Urothelium cell line (cell line): ENCODE measurements around the gene HS3ST3A1.
A peak's percentile ranks its signal among the peaks of the same experiment; 100 is the strongest.

Source experiments
- DNase-seq: peaks from one replicate; pipeline ENCODE4 v3.0.0; 2011; ENCODE audit warnings: low spot score, mixed read lengths
- FAIRE-seq: peaks from 2 replicates; lab custom pipeline; 2011; peaks lifted over from hg19 to GRCh38; lab: Jason Lieb, UNC

HS3ST3A1 gene

GRCh38 chr17:13598353-13599167 is 3.2 kb downstream of the HS3ST3A1 start:
- DNase-seq = no peak
- FAIRE-seq = no peak

GRCh38 chr17:13597723-13598347 is 3.9 kb downstream of the HS3ST3A1 start:
- DNase-seq (peak; percentile 18), FAIRE-seq (no peak)

GRCh38 chr17:13596241-13596923 is 5.3 kb downstream of the HS3ST3A1 start:
- no peak for FAIRE-seq
- no peak for DNase-seq

GRCh38 chr17:13595599-13595899 is 6.2 kb downstream of the HS3ST3A1 start:
- no peak for FAIRE-seq

GRCh38 chr17:13594762-13595598 is 6.7 kb downstream of the HS3ST3A1 start:
- FAIRE-seq = no peak
- DNase-seq = peak; percentile 46

More at GRCh38 chr17:13595599-13595899, 6.2 kb downstream of the HS3ST3A1 start:
- no peak for DNase-seq

- FAIRE-seq (no peak), DNase-seq (no peak)
Measured at GRCh38 chr17:13594310-13594709, 7.4 kb downstream of the HS3ST3A1 start.

GRCh38 chr17:13593757-13594156 is 8.0 kb downstream of the HS3ST3A1 start:
- DNase-seq = no peak

GRCh38 chr17:13593021-13593751 is 8.5 kb downstream of the HS3ST3A1 start:
- no peak for DNase-seq
- no peak for FAIRE-seq

More at GRCh38 chr17:13593757-13594156, 8.0 kb downstream of the HS3ST3A1 start:
- no peak for FAIRE-seq

- FAIRE-seq (no peak), DNase-seq (no peak)
Measured at GRCh38 chr17:13592427-13592826, 9.3 kb downstream of the HS3ST3A1 start.

- no peak for FAIRE-seq
- no peak for DNase-seq
Measured at GRCh38 chr17:13590441-13590840, 11.3 kb downstream of the HS3ST3A1 start.

- FAIRE-seq (no peak), DNase-seq (no peak)
Measured at GRCh38 chr17:13589658-13590057, 12.1 kb downstream of the HS3ST3A1 start.

GRCh38 chr17:13587487-13588338 is 14.0 kb downstream of the HS3ST3A1 start:
- FAIRE-seq = no peak
- DNase-seq = no peak

- FAIRE-seq = no peak
- no peak for DNase-seq
Measured at GRCh38 chr17:13584701-13585080, 17.0 kb downstream of the HS3ST3A1 start.

GRCh38 chr17:13583996-13584700 is 17.6 kb downstream of the HS3ST3A1 start:
- FAIRE-seq = no peak
- no peak for DNase-seq

- FAIRE-seq (no peak), DNase-seq (no peak)
Measured at GRCh38 chr17:13582776-13583547, 18.8 kb downstream of the HS3ST3A1 start.

- no peak for FAIRE-seq
- no peak for DNase-seq
Measured at GRCh38 chr17:13581925-13582324, 19.8 kb downstream of the HS3ST3A1 start.

GRCh38 chr17:13580790-13581189 is 20.9 kb downstream of the HS3ST3A1 start:
- no peak for FAIRE-seq
- no peak for DNase-seq
